Limb (tissue), 2 donors: Measurements from ENCODE around the gene RTL10.

Source experiments
- DNase-seq, 2 donors: peaks; one replicate each; pipeline ENCODE4 v3.0.0-alpha.2; 2016; ENCODE audit errors: extremely low spot score in 2 of 2

Gene RTL10

DNA sequence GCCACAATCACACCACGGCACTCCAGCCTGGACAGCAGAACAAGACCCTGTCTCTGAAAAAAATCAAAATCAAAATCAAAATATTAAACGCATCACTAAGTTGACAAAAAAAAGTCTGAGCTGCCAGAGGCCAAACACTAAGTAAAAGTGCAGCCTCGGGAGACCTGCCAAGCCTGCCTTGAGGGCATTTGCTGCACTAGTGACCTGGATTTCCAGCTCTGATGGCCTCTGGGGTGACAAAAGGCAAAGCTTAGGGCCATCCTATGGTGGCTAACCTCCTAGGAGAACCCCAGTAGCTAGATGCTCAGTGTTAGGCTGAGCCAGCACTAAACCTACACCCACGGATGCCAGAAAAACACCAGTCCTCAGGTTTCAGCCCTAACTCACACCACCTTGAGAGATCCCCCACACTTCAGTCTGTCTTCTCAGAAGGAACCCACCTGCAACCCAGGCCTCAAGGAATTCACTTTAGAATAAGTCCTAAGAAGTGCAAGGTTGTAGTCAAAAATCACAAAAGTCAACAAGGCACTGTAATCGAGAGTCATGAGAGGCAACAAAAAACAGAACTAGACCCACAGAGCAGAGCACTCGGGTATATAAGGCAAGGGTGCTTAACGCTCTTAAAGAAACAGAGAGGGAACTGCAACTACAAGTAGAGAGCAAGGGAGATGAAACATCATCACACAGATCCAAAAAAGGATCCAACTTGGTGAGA lies 28.6 kb downstream of the RTL10 start:
- no peak for DNase-seq

DNA sequence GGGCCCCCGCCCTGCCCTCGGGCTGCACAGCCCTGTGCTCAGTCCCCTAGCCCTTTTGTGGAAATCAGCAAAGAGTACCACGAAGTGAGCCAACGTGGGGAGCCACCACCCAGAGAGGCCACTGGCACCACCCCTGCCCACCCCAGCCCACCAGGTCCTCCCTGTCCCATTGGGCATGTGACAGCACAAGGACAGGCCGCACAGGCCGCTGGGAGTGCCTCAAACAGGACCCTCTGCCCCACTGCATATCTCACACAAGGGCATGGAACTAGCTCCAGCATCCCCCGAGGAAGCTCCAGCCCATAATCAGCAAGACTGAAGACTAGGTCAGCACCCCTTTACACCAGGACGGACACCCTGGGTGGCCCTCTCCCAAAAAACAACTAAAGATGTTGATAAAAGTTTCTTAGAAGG lies 29.7 kb downstream of the RTL10 start:
- no peak for DNase-seq

DNA sequence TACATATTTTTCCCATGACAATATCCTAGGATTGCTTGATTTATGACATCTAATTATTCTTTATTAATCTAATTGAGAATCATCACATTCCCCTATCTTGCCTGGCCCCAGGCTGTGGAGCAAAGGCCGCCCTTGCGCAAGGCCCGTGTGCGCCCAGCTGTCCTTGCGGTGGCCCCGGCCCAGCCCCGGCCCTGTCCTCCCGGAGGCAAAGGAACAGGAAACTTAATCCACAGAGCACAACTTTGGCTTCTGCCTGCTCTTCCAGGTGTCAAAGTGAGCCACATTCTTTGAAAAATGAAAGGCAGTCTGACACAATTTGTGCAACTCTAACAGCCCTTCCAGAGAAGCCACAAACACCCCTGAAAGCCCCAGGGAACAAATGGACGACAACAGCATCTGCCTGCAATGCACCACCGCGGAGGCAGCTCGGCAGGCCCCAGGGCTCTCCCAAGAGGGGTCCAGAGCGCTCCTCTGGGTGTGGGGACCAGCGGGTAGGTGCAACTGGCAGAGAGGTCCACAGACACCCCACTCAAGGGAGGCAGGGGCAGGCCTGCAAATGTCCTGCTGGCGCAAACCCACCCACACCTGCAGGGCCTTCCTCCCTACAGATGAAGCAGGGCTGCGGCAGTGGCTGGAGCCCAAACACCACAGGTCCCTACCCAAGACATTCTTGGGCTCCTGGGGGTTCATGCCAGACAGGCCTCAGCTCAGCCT lies 30.3 kb downstream of the RTL10 start:
- peak in 1 of 2 donors; percentile 30 for DNase-seq

GRCh38 chr22:19823902-19824211 lies 30.8 kb downstream of the RTL10 start:
- peak in 1 of 2 donors; percentile 36 for DNase-seq

DNA sequence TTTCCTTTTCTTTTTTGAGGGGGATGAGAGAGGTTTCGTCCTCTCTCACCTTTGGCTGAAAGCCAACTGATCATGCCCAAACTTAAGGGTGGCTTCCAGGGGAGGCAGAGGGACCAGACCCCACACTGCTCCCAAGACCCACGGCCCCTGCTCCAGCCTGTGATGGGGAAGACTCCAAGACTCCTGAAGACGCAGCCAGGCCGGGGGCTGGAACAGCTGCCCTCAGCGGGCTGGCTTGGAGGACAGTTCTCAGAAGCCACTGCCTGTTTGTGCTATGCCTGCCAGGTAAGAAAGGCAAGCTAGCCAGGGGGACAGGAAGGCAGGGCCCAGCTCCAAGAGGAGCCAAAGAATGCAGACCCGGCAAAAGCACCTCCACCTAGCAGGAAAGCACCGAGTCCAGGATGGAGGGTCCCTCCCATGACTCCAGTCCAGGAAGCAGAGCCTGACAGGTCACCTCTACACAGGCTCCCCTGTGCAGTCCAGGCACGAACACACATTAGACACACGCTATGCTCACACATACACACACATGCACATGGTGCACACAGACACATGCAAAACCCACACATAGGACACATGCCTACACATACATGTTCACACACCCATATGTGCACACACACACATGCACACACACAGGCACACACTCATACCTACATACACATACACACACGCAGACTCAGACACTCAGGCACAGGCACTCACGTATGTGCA lies 31.3 kb downstream of the RTL10 start:
- DNase-seq, result no peak

- no peak for DNase-seq
These were observed 32.2 kb downstream of the RTL10 start for GRCh38 chr22:19822301-19823117.

DNA sequence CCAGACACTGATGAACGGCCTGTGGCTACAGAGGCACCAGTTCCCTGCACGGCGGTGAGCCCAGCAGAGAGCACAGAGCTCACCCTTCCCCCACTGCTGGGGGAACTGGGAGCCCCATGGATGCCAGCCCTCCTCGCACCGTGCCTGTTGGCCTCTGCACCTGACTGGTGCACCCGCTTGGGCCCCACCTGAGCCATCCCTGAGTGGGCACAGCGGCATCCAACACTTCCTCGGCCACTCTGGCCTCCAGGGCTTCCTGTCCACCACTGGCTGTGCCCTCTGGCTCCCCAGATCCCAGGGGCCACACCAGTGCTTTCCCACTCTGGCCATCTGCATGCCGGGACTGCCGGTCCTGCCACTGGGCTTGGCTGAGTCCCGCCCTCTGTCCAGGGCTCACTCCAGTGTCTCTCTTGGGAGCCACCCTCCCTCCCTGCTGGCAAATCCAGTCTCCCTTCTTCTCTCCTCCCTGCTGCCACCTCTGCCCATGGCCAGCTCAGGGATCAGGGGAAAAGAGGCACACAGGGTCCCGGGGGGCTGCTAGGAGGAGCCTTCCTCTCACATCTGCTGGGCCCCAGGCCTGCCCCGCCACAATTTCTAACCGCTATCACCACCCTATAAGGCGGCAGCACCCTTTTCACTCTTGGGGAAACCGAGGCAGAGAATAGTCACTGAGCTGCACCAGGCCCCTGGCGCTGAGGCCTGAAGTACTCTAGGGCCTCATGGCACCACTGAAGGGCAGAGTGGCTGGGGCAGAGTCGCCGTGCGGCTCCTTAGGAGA lies 33.0 kb downstream of the RTL10 start:
- DNase-seq, result no peak

DNA sequence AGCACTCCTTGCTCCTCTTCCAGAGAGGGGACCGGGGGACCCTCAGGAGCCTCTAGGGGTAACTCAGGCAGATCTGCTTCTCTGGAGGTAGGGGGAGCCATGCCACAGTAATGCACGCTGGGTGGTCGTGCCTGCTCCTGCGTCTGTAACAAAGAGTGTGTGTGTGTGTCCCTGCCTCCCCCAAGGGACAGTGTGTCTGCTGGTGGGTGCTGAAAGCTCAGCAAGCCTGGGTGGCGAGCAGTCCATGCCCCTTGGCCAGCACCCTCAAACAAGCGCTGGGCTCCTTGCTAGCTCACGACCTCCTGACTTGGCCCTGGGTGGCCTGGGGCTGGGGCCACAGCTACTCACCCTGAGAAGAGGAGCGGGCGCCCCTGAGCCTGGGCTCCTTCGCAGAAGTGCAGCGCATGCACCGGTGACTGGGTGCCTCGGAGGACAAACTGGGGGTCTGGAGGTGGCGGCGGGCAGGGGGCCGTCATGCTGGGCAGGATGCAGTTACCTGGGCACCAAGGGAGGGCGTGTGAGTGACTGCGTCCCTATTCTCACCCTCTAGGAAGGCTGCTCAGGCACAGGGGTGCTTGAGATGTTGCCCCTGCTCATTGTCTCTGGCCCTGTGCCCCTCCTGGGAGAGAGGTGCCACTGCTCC lies 33.7 kb downstream of the RTL10 start:
- DNase-seq, result no peak

- DNase-seq, result peak in 1 of 2 donors; percentile 24
These were observed 34.5 kb downstream of the RTL10 start for GRCh38 chr22:19819911-19820879.

GRCh38 chr22:19819208-19819910 lies 35.3 kb downstream of the RTL10 start:
- DNase-seq, result no peak

DNA sequence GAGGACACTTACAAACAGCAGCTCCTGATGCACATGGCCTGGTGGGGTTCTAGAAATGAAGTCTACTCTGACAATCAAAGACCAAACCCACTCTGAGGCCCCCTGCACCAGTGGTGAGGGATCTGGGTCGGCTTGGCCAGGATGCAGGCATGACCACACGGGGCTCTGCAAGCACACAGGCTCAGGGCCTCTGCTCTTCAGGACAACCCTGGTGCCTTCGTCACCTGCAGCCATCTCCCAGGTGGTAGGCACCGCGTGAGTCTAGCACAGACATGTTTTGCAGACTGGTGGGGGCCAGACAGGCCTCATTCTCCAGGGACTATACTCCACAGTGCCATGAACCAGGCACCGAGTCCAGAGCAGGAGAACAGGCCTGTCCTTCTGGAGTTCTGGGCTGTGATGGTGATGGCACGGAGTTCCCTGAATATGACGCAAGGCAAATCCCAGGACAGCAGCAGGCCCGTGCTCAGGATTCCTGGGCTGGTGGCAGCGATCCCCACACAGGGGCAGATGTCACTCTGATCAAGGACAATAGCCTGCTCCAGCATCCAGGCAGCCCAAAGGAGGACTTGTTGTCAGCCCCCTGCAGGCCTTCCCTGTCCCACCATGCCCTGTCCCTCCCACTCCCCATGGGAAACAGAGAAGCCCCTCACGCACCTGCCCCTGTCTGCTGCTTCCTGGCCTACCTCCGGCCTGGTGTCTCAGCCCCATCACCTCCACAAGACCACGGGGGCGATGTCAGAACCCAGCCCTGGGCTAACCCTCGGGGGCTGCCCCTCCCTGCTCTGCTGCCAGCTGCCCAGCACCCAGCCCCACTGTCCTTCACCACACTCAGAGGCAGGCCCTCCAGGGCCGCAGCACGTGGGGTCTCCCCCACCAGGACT lies 36.1 kb downstream of the RTL10 start:
- no peak for DNase-seq

DNA sequence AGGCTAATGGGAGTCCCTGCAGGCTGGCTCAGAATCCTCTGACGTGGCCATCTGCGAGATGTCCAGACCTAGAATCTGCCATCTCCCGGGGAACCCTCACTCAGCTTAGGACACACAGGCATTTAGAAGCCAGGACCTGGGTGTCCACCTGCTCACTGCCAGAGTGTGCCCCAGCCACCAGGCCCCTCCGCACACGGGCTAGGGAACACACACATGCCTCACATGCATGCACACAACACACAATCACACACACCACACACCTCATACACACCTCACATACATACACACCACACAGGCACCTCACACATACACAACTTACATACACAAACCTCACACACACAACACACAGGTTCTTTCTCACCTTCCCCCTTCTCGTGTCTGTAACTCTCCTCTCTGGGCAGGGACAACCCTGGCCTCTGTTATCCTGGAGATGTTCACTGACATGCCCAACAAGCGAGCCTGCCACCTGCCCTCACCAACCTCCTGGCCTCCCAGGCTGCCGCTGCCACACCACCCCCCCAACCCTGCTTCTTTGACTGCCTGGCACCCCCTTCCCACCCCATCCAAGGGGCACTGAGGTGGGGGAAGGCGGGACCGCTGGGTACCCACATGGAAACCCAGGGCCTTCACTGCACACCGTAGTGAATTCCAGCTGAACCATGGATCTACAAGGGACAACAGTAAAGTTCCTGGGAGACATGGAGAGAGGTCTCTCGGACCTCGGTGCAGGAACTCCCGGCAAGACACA lies 38.1 kb downstream of the RTL10 start:
- DNase-seq, result no peak

DNA sequence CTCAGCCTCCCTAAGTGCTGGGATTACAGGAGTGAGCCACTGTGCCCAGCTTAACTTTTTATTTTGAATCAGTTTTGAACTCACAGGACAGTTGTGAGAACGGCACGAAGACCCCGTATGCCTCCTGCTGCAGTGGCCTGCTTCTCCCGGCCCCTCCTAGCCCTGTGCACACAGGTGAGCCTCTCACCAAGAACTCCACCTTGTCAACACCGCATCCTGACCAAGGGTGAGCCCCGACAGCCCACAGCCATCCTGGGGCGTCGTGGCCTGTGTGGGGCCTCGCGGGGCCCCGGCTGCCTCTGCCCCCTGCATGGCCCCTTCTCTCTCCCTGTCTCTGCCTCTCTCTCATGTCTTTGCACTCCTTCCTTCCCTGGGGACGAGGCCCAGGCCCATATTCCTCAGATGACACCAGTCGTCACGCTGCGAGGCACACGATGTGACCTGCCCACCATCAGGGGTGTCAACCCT lies 38.8 kb downstream of the RTL10 start:
- no peak for DNase-seq

GRCh38 chr22:19815093-19815822 lies 39.4 kb downstream of the RTL10 start:
- DNase-seq, result no peak

DNA sequence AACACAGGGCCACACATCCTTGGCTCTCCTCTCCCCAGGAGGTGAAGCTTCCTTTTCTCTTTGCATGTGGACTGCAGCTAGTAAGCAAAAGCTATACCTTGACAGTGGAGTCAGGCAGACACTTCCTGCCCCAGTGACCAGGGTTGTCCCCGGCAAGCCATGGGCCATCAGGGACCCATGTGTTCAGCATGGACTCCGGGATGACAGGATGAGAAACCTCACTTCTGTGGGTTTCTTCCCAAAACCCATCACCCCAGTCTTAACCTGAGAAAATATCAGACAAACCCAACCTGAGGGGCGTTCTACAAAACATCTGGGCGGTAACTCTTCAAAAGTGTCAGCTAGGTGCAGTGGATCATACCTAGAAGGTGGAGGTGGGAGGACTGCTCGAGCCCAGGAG lies 40.2 kb downstream of the RTL10 start:
- no peak for DNase-seq

DNA sequence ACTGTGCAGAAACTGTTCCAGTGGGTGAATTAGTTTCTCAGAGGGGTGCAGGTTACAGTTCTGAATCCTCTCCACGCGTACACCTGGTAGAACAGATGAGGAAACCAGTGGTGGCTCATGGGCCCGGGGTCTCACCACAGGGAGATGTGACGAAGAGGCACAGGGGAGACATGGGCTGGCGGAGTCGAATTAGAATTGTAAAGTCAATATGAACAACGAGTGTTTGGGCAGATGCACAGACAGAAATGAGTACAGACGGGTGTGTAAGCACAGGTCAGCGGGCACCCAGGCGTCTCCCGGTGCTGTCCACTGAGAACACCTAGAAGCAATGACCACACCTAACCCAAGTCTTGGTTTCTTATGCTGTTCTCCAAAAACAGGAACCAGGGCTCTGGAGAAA lies 41.8 kb downstream of the RTL10 start:
- DNase-seq, result no peak
